Measurements from ENCODE around the gene OLFML2A. TPM values are rescaled to one million over a fixed set of nuclear protein-coding genes. Genes with fewer than 3 reads are reported as not detected.

Gene OLFML2A
- total RNA-seq, 6 experiments from 2014 or later, result 0.12 to 0.74 (median 0.40) TPM

DNA sequence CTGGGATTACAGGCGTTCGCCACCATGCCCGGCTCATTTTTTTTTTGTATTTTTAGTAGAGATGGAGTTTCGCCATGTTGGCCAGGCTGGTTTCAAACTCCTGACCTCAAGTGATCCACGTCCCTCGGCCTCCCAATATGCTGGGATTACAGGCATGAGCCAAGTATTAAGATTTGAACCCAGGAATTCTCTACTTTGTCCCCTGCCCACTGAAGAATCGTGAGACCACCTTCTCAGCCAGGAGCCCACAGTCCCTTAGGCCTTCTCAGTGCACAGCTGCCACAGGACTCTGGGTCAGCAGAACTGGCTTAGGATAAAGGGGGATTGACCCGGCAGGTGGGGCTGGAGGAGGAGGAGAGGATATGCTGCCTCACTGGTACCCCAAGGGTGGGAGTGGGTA, 13.4 kb downstream of the OLFML2A start:
- H3K9me3 ChIP-seq, result no peaks in the 10 kb centered on the region
- 71% methylated on average over 3 of the region's 8 CpGs for WGBS (ENCODE audit: insufficient coverage, low coverage, low lambda C conversion rate, missing lambda C conversion rate)
- intact Hi-C loops (cut with DNase I), result no loop called here
- ATAC-seq, result no peak
- no peaks in the 10 kb centered on the region for H3K4me1 ChIP-seq
- no peaks in the 10 kb centered on the region for H3K36me3 ChIP-seq
- TF ChIP-seq CTCF (IDR thresholded peaks at IDR 0.05), result no peak
- TF ChIP-seq POLR2A (IDR thresholded peaks at IDR 0.05), result no peak
- DNase-seq, result no peak
- no peak overlapping the region for H3K4me3 ChIP-seq
- H3K27me3 ChIP-seq, result no peaks in the 10 kb centered on the region
- H3K27ac ChIP-seq, result no peak overlapping the region

GRCh38 chr9:124790801-124791505, 14.0 kb downstream of the OLFML2A start:
- Histone ChIP-seq H3K27me3 (no peaks in the 10 kb centered on the region), H3K9me3 (no peaks in the 10 kb centered on the region), H3K36me3 (no peaks in the 10 kb centered on the region), H3K27ac (no peak overlapping the region), H3K4me1 (no peaks in the 10 kb centered on the region), H3K4me3 (no peak overlapping the region)
- intact Hi-C loops (cut with DNase I), result no loop called here
- DNase-seq (no peak), ATAC-seq (no peak)
- 54% methylated on average over 4 of the region's 5 CpGs for WGBS (ENCODE audit: insufficient coverage, low coverage, low lambda C conversion rate, missing lambda C conversion rate)
- TF ChIP-seq POLR2A (IDR thresholded peaks at IDR 0.05) (no peak), CTCF (IDR thresholded peaks at IDR 0.05) (no peak)

DNA sequence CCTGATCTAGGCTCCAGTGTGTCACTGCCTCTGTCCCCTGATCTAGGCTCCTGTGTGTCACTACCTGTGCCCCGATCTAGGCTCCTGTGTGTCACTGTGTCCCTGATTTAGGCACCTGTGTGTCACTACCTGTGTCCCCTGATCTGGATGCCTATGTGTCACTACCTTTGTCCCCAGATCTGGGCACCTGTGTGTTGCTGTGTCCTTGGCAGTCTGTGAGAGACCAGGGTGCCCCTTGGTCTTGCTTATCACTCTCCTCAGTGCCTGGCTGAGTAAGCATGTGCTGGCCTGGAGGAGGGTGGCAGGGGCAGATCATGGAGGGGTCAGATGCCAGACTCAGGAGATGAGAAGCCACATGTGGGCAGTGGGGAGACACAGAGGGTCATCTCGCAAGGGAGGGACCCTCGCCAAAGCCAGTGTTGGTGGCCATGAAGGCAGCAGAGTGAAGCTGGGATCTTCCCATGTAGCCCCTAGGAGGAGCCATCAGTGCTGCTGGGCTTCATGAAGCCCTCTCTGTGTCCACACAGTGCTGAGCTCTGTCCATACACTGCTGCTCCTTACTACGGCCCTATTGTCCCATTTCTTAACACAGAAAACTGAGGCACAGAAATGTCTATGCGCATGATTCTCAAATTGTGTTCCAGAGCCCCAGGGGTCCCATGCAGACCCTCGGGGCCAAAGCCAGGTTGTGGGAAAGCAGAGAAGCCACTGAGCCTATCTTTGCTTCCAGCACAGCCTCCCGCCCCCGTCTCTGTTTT, 15.5 kb downstream of the OLFML2A start:
- DNase-seq (no peak), ATAC-seq (no peak)
- no peak for TF ChIP-seq POLR2A (IDR thresholded peaks at IDR 0.05)
- TF ChIP-seq CTCF (IDR thresholded peaks at IDR 0.05), result no peak
- Histone ChIP-seq H3K9me3 (no peaks in the 10 kb centered on the region), H3K4me1 (no peaks in the 10 kb centered on the region), H3K27me3 (no peaks in the 10 kb centered on the region), H3K36me3 (no peaks in the 10 kb centered on the region), H3K4me3 (no peak overlapping the region), H3K27ac (no peak overlapping the region)
- intact Hi-C loops (cut with DNase I), result no loop called here
- WGBS (ENCODE audit: insufficient coverage, low coverage, low lambda C conversion rate, missing lambda C conversion rate), result 73% methylated on average over 3 of the region's 8 CpGs

GRCh38 chr9:124793015-124793541, 16.1 kb downstream of the OLFML2A start:
- no peaks in the 10 kb centered on the region for H3K36me3 ChIP-seq
- intact Hi-C loops (cut with DNase I), result no loop called here
- H3K4me3 ChIP-seq, result no peak overlapping the region
- ATAC-seq (no peak), DNase-seq (no peak)
- 54% methylated on average over 5 of the region's 9 CpGs for WGBS (ENCODE audit: insufficient coverage, low coverage, low lambda C conversion rate, missing lambda C conversion rate)
- H3K27me3 ChIP-seq, result no peaks in the 10 kb centered on the region
- no peaks in the 10 kb centered on the region for H3K4me1 ChIP-seq
- no peaks in the 10 kb centered on the region for H3K9me3 ChIP-seq
- no peak overlapping the region for H3K27ac ChIP-seq
- TF ChIP-seq POLR2A (IDR thresholded peaks at IDR 0.05), result no peak
- no peak for TF ChIP-seq CTCF (IDR thresholded peaks at IDR 0.05)
